Uterine smooth muscle cell (primary cell): ENCODE results near the gene UBAP2L. TPM values are rescaled to one million over a fixed set of nuclear protein-coding genes. Genes with fewer than 3 reads are reported as not detected.

Experiments
- total RNA-seq: library from RNA; depleted of rRNA; stranded (reverse); fragments of >200 nt; gene quantifications from 2 replicates; pipeline ENCODE4 v1.2.3, GENCODE V29; 2014

The UBAP2L gene
- total RNA-seq = 60.0 and 87.3 TPM in 2 replicates

GRCh38 chr1:154220071-154220969, at the start of gene UBAP2L:
TSS of gene UBAP2L (plus strand) at chr1:154220955. CDS start at chr1:154225124, 4,169 bp downstream.

GRCh38 chr1:154191990-154192461, 28.7 kb upstream of the UBAP2L start, which contains the start of gene TPM3:
TSS of gene TPM3 (minus strand) at chr1:154192100. CDS start at chr1:154192018, 82 bp downstream.

GRCh38 chr1:154206196-154206595, 14.6 kb upstream of the UBAP2L start, which contains the start of gene CFAP141:
TSS of gene CFAP141 (minus strand) at chr1:154206333. CDS start at chr1:154206307, 26 bp downstream.

GRCh38 chr1:154272217-154272998, 51.7 kb downstream of the UBAP2L start, which contains the start of gene HAX1:
TSS of gene HAX1 (plus strand) at chr1:154272629. CDS start at chr1:154272724, 95 bp downstream.

Other genes with a start within 250 kb of the UBAP2L start
- 88.4 and 123 TPM in 2 replicates for gene JTB, start 243.3 kb upstream of the UBAP2L start, total RNA-seq
- gene RAB13, start 234.6 kb upstream of the UBAP2L start, total RNA-seq = 70.1 and 78.1 TPM in 2 replicates
- gene RPS27, start 230.2 kb upstream of the UBAP2L start, total RNA-seq = 516 and 1,068 TPM in 2 replicates
- under 0.01 and 0.12 TPM in 2 replicates for gene NUP210L, start 65.9 kb upstream of the UBAP2L start, total RNA-seq
- gene TPM3, start 28.9 kb upstream of the UBAP2L start, total RNA-seq = 485 and 1,214 TPM in 2 replicates
- not detected in 2 replicates for gene CFAP141, start 14.6 kb upstream of the UBAP2L start, total RNA-seq
- 125 and 146 TPM in 2 replicates for gene HAX1, start 51.7 kb downstream of the UBAP2L start, total RNA-seq
- under 0.01 TPM in 1 of 2 replicates, not detected in the other for gene AQP10, start 100.1 kb downstream of the UBAP2L start, total RNA-seq
- 159 and 234 TPM in 2 replicates for gene ATP8B2, start 104.6 kb downstream of the UBAP2L start, total RNA-seq
- 9.3 and 11.9 TPM in 2 replicates for gene IL6R, start 184.4 kb downstream of the UBAP2L start, total RNA-seq